Measurements from ENCODE around the gene FAM107A. TPM values are rescaled to one million over a fixed set of nuclear protein-coding genes. Genes with fewer than 3 reads are reported as not detected.

Gene FAM107A
- total and polyA plus RNA-seq, 9 of the 15 experiments (the other 6 are each of a cell fraction or from before 2014, with no cell fraction given), result 0.07 TPM; not detected in 8

DNA sequence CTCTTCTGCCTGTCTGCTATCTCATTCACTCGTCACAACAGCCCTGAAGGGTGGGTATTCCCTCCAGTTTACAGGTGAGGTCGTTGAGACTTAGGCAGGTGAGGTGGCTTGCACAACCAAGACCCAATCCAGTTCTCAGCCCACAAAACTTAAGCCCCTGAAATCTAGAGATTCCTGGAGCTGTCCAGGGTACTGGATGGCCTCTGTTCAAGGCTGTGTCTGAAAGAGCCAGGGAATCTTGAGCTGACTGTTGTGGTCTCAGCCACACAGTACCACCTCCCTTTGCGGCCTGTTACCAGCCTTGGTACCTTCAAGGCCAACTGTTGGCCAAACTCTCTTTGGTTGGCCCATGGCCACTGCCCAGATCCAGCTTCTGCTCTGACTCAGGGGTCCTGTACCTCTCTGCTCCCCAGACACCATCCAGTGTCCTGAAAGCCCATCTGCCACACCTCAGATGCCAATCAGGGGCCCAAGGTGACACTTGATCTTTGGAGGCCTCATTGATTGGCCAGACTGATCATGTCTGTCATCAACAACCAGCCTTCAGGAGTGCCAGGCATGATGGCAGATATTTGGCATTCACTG, 10.9 kb upstream of the FAM107A start (continued):
- TF ChIP-seq POLR3G (IDR thresholded peaks at IDR 0.05; ENCODE audit: extremely low read depth, insufficient read length, insufficient replicate concordance), result no peak

DNA sequence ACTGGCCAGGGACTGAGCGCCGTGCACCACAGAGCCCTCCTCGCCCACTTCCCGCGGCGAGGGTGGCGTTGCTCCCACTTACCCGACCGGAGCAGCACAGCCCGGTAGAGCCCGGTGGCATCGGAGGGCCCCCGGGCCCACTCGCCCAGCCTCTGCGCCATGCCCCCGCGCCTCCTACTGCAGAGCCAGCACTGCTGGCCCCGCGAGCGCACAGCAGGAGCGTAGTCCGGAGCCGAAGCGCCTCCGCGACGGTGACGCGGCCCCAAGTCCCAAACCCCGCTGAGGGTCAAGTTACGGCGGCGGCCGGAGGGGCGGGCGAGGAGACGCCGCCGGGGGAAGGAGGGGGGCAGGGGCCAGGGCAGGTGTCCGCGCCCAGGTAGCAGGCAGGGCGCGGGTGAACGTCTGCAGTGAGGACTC, 9.6 kb upstream of the FAM107A start:
- 13% methylated on average over 18 of the region's 44 CpGs for WGBS (ENCODE audit: insufficient coverage, low coverage, missing lambda C conversion rate)
- CTCF ChIA-PET (ENCODE audit: low intra/inter-chr PET ratio), result no interaction called here
- no peak overlapping the region for H2AFZ ChIP-seq (ENCODE audit: low read depth, low read length)
- FAIRE-seq (no peak), DNase-seq (ENCODE audit: extremely low read depth in 1 of 4, low spot score in 3 of 4) (no peak), ATAC-seq (no peak)
- H3K36me3 ChIP-seq (ENCODE audit: control insufficient read depth, insufficient read depth, low read length), result no peaks in the 10 kb centered on the region
- H3K4me2 ChIP-seq (ENCODE audit: insufficient read depth, low read length), result no peak overlapping the region
- no peaks in the 10 kb centered on the region for H3K9me3 ChIP-seq (replicated peaks; ENCODE audit: control insufficient read depth, insufficient read depth, low read depth, low read length)
- intact Hi-C loops (cut with micrococcal nuclease), result no loop called here
- H3K4me3 ChIP-seq, result no peak overlapping the region
- H3K9me1 ChIP-seq (ENCODE audit: control insufficient read depth, insufficient read depth, low read length), result no peaks in the 10 kb centered on the region
- H3K9ac ChIP-seq (ENCODE audit: insufficient read depth in 1 of 2, low read depth in 2 of 2, low read length in 2 of 2), result no peak overlapping the region
- H3K79me2 ChIP-seq (ENCODE audit: control insufficient read depth, insufficient read depth, low read length), result no peaks in the 10 kb centered on the region
- no TSS peak for BruUV-seq (replicated peaks)
- POLR2A ChIA-PET, result interaction anchor here (0.6 kb wide), 1 partner anchor 38 kb away, joined by 4 read pairs; no protein-coding TSS in a partner anchor
- in situ Hi-C loops (cut with MboI), result no loop called here
- peaks cover 5% of the 10 kb centered on the region; the same call in 1 of the 2 replicates for H4K20me1 ChIP-seq (replicated peaks; ENCODE audit: control insufficient read depth, insufficient read depth, low read length)
- H3K4me1 ChIP-seq (replicated peaks in 1 of 2; ENCODE audit: control insufficient read depth in 2 of 2, insufficient read depth in 2 of 2, low read length in 2 of 2), result peaks cover 0 to 12% of the 10 kb centered on the region in 2 experiments; a peak in 3 of 5 replicates
- H3K27me3 ChIP-seq (ENCODE audit: control insufficient read depth in 2 of 2, insufficient read depth in 2 of 2, low read length in 2 of 2), result peaks cover 9 to 62% of the 10 kb centered on the region in 2 experiments; a peak in 4 of 5 replicates
- no peak overlapping the region for H3K27ac ChIP-seq (ENCODE audit: extremely low read depth, low read depth, low read length)
- TF ChIP-seq ZNF511 (CRISPR knock-in tag; IDR thresholded peaks at IDR 0.05), result no peak
- TF ChIP-seq ZNF398 (CRISPR knock-in tag; IDR thresholded peaks at IDR 0.05), result no peak
- no peak for TF ChIP-seq ZFP91 (CRISPR knock-in tag; IDR thresholded peaks at IDR 0.05)
- TF ChIP-seq ZNF239 (CRISPR knock-in tag; IDR thresholded peaks at IDR 0.05), result no peak
- TF ChIP-seq FOXO4 (CRISPR knock-in tag; IDR thresholded peaks at IDR 0.05), result no peak
- no peak for TF ChIP-seq FOXP1 (CRISPR knock-in tag; IDR thresholded peaks at IDR 0.05)
- TF ChIP-seq, protein P1, sequence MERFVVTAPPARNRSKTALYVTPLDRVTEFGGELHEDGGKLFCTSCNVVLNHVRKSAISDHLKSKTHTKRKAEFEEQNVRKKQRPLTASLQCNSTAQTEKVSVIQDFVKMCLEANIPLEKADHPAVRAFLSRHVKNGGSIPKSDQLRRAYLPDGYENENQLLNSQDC (CRISPR knock-in tag; IDR thresholded peaks at IDR 0.05), result no peak
- no peak for TF ChIP-seq KAT2B (IDR thresholded peaks at IDR 0.05; ENCODE audit: low read depth, low read length)
- TF ChIP-seq PHB2 (IDR thresholded peaks at IDR 0.05; ENCODE audit: low read depth), result no peak
- no peak for TF ChIP-seq EWSR1 (IDR thresholded peaks at IDR 0.05; ENCODE audit: borderline replicate concordance, low read depth, partially characterized antibody)
- no peak for TF ChIP-seq PRMT5 (CRISPR knock-in tag; IDR thresholded peaks at IDR 0.05)
- TF ChIP-seq STAT5B (CRISPR knock-in tag; IDR thresholded peaks at IDR 0.05), result no peak
- no peak for TF ChIP-seq CHCHD3 (CRISPR knock-in tag; IDR thresholded peaks at IDR 0.05)
